PFSK-1 (cell line): Measurements from ENCODE around the gene SH3BGRL3.

Experiments
- POLR2AphosphoS5 ChIP-seq: IDR thresholded peaks from 2 replicates; pipeline ENCODE4 v1.6.1; 2012; ENCODE audit warnings: low read depth, mild to moderate bottlenecking, control low read depth, low read length, moderate library complexity
- SIN3A ChIP-seq: IDR thresholded peaks from 2 replicates; pipeline ENCODE4 v1.6.1; 2012; ENCODE audit warnings: mild to moderate bottlenecking, low read length, moderate library complexity, borderline replicate concordance; ENCODE audit not compliant: insufficient read depth
- TF ChIP-seq, protein P1 (sequence below), 2 experiments: IDR thresholded peaks; 2 replicates each; pipeline versions ENCODE4 v1.6.1 to v1.8.0; 2011 to 2012; ENCODE audit warnings: low read depth in 2 of 2, low read length in 2 of 2, control low read depth in 1 of 2, inconsistent platforms in 1 of 2, mild to moderate bottlenecking in 1 of 2, moderate library complexity in 1 of 2; ENCODE audit not compliant: insufficient read depth in 1 of 2

DNA sequence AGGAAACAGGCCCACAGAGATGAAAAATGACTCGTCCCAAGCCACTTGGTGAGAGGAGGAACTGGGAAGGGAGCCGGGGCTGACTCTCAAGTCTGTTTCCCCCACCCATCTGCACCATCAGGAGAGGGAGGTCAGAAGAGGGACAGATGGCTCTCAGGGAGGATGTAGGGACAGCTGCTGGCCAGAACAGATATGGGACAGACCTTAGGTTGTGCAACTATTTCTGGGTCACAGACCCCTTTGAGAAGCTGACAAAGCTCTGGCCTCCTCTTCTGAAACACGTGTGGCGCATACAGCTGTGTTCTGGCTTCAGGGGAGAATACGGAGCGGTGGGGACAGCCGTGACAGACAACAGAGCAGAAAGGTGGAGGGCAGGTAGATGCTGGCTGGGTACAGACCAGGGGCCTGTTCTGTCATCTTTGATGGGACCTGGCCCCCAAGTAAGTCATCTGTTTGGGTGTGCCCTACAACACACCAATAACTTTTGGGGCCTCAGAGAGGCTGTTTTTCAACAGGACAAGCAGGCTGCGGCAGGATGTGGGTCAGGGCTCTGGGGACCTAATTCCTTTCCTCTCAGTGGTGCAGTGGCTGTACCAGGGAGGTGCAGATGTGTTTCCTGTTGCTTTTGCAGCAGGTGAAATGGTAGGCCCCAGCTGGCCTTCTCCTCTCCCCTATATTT is 7.3 kb downstream of the SH3BGRL3 start:
- no peak for TF ChIP-seq SIN3A
- TF ChIP-seq POLR2AphosphoS5, result no peak
- TF ChIP-seq, protein P1, sequence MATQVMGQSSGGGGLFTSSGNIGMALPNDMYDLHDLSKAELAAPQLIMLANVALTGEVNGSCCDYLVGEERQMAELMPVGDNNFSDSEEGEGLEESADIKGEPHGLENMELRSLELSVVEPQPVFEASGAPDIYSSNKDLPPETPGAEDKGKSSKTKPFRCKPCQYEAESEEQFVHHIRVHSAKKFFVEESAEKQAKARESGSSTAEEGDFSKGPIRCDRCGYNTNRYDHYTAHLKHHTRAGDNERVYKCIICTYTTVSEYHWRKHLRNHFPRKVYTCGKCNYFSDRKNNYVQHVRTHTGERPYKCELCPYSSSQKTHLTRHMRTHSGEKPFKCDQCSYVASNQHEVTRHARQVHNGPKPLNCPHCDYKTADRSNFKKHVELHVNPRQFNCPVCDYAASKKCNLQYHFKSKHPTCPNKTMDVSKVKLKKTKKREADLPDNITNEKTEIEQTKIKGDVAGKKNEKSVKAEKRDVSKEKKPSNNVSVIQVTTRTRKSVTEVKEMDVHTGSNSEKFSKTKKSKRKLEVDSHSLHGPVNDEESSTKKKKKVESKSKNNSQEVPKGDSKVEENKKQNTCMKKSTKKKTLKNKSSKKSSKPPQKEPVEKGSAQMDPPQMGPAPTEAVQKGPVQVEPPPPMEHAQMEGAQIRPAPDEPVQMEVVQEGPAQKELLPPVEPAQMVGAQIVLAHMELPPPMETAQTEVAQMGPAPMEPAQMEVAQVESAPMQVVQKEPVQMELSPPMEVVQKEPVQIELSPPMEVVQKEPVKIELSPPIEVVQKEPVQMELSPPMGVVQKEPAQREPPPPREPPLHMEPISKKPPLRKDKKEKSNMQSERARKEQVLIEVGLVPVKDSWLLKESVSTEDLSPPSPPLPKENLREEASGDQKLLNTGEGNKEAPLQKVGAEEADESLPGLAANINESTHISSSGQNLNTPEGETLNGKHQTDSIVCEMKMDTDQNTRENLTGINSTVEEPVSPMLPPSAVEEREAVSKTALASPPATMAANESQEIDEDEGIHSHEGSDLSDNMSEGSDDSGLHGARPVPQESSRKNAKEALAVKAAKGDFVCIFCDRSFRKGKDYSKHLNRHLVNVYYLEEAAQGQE (IDR thresholded peaks at IDR 0.05; ENCODE audit: insufficient read depth in 1 of 2, low read depth in 2 of 2, low read length in 2 of 2), result no peak
